HEK293 (cell line): ENCODE data around the gene SRSF5.

Source experiments
- CTCF ChIA-PET: fragments of 350-600 bp; formaldehyde crosslinking; extraction: SDS; loops from one replicate; lab custom pipeline; 2021; ENCODE audit warnings: antibody characterized with exemption; lab: Yijun Ruan, JAX
- POLR2A ChIA-PET: fragments of 300-600 bp; formaldehyde crosslinking; extraction: SDS; loops from one replicate; lab custom pipeline; 2020; ENCODE audit warnings: antibody characterized with exemption, inconsistent platforms; lab: Yijun Ruan, JAX
- H3K27ac ChIP-seq: fragments of 200-500 bp; sonication (Bioruptor generic); 2 replicates; pipeline ENCODE4 v1.5.1; 2014; ENCODE audit warnings: low read depth, low read length, control low read depth, inconsistent platforms; ENCODE audit errors: extremely low read depth
- H3K36me3 ChIP-seq, 2 experiments: fragments of 200-500 bp in 1 of 2; sonication (Bioruptor generic) in 1 of 2; 1 replicate in 1 of 2; 2 replicates in 1 of 2; pipeline ENCODE4 v1.5.1; 2014 to 2017; ENCODE audit warnings: inconsistent platforms in 2 of 2, low read length in 2 of 2; ENCODE audit not compliant: control insufficient read depth in 2 of 2, insufficient read depth in 1 of 2
- H3K4me1 ChIP-seq: fragments of 200-500 bp; sonication (Bioruptor generic); 2 replicates; pipeline ENCODE4 v1.5.1; 2014; ENCODE audit warnings: mild to moderate bottlenecking, low read length, inconsistent platforms; ENCODE audit not compliant: control insufficient read depth, insufficient read depth
- H3K4me3 ChIP-seq: 2 replicates; pipeline ENCODE4 v1.5.1; 2011; ENCODE audit warnings: low read depth, mild to moderate bottlenecking, control low read depth, low read length, moderate library complexity
- H3K9me3 ChIP-seq: fragments of 200-500 bp; sonication (Bioruptor generic); 2 replicates; pipeline ENCODE4 v1.5.1; 2014; ENCODE audit warnings: low read depth, low read length, inconsistent platforms; ENCODE audit not compliant: control insufficient read depth, insufficient read depth
- GLIS2 ChIP-seq: fragments of 450-650 bp; formaldehyde crosslinking; IDR thresholded peaks from 2 replicates; pipeline ENCODE4 v1.5.1; 2016; ENCODE audit warnings: missing biosample characterization, missing genetic modification characterization
- HOXD13 ChIP-seq: sonication (generic); formaldehyde crosslinking; IDR thresholded peaks from 2 replicates; pipeline ENCODE4 v1.8.0; 2022; ENCODE audit warnings: missing genetic modification reagents, borderline replicate concordance
- IKZF3 ChIP-seq: fragments of 450-650 bp; IDR thresholded peaks from 2 replicates; pipeline ENCODE4 v1.5.0; 2018; ENCODE audit warnings: missing biosample characterization, mild to moderate bottlenecking, missing genetic modification characterization, moderate library complexity
- KLF16 ChIP-seq: fragments of 450-650 bp; formaldehyde crosslinking; IDR thresholded peaks from 2 replicates; pipeline ENCODE4 v1.5.1; 2017; ENCODE audit warnings: missing biosample characterization, missing genetic modification characterization
- MZF1 ChIP-seq: fragments of 450-650 bp; formaldehyde crosslinking; IDR thresholded peaks from 2 replicates; pipeline ENCODE4 v1.5.1; 2017; ENCODE audit warnings: missing biosample characterization, missing genetic modification characterization, borderline replicate concordance
- SETDB1 ChIP-seq: IDR thresholded peaks from one replicate; pipeline ENCODE4 v1.6.1; 2017; ENCODE audit warnings: mild to moderate bottlenecking, low read length, moderate library complexity, mixed read lengths; ENCODE audit not compliant: insufficient read length
- SP3 ChIP-seq: fragments of 450-650 bp; formaldehyde crosslinking; IDR thresholded peaks from 2 replicates; pipeline ENCODE4 v1.5.1; 2016; ENCODE audit warnings: missing biosample characterization, missing genetic modification characterization
- ZEB2 ChIP-seq: fragments of 450-650 bp; formaldehyde crosslinking; IDR thresholded peaks from 2 replicates; pipeline ENCODE4 v1.5.1; 2016; ENCODE audit warnings: missing biosample characterization, missing genetic modification characterization
- ZFHX2 ChIP-seq: fragments of 450-650 bp; formaldehyde crosslinking; conservative IDR thresholded peaks from 2 replicates; pipeline ENCODE4 v1.5.1; 2016; ENCODE audit warnings: missing biosample characterization, missing genetic modification characterization
- ZFP41 ChIP-seq: fragments of 450-650 bp; formaldehyde crosslinking; IDR thresholded peaks from 2 replicates; pipeline ENCODE4 v1.5.1; 2016; ENCODE audit warnings: missing biosample characterization, missing genetic modification characterization, borderline replicate concordance
- ZFP69B ChIP-seq: fragments of 450-650 bp; formaldehyde crosslinking; IDR thresholded peaks from 2 replicates; pipeline ENCODE4 v1.5.1; 2016; ENCODE audit warnings: missing biosample characterization, missing genetic modification characterization
- ZNF138 ChIP-seq: fragments of 450-650 bp; formaldehyde crosslinking; IDR thresholded peaks from 2 replicates; pipeline ENCODE4 v1.5.1; 2016; ENCODE audit warnings: missing biosample characterization, missing genetic modification characterization, borderline replicate concordance
- ZNF155 ChIP-seq: fragments of 450-650 bp; formaldehyde crosslinking; IDR thresholded peaks from 2 replicates; pipeline ENCODE4 v1.5.1; 2016; ENCODE audit warnings: missing biosample characterization, missing genetic modification characterization
- ZNF169 ChIP-seq: fragments of 450-650 bp; formaldehyde crosslinking; IDR thresholded peaks from 2 replicates; pipeline ENCODE4 v1.5.1; 2016; ENCODE audit warnings: missing biosample characterization, missing genetic modification characterization
- ZNF292 ChIP-seq: fragments of 450-650 bp; formaldehyde crosslinking; IDR thresholded peaks from 2 replicates; pipeline ENCODE4 v1.5.1; 2016; ENCODE audit warnings: low read depth, missing biosample characterization, missing genetic modification characterization, borderline replicate concordance
- ZNF335 ChIP-seq: fragments of 450-650 bp; formaldehyde crosslinking; conservative IDR thresholded peaks from 2 replicates; pipeline ENCODE4 v1.5.1; 2016; ENCODE audit warnings: missing biosample characterization, missing genetic modification characterization
- ZNF404 ChIP-seq: fragments of 450-650 bp; formaldehyde crosslinking; IDR thresholded peaks from 2 replicates; pipeline ENCODE4 v1.5.1; 2017; ENCODE audit warnings: missing biosample characterization, missing genetic modification characterization
- ZNF585B ChIP-seq: fragments of 450-650 bp; formaldehyde crosslinking; IDR thresholded peaks from 2 replicates; pipeline ENCODE4 v1.5.1; 2016; ENCODE audit warnings: missing biosample characterization, missing genetic modification characterization
- ZNF610 ChIP-seq: fragments of 450-650 bp; formaldehyde crosslinking; IDR thresholded peaks from 2 replicates; pipeline ENCODE4 v1.5.1; 2016; ENCODE audit warnings: missing biosample characterization, missing genetic modification characterization, borderline replicate concordance
- ZNF654 ChIP-seq: fragments of 450-650 bp; formaldehyde crosslinking; IDR thresholded peaks from 2 replicates; pipeline ENCODE4 v1.5.1; 2016; ENCODE audit warnings: low read depth, missing biosample characterization, missing genetic modification characterization
- ZNF664 ChIP-seq: fragments of 450-650 bp; formaldehyde crosslinking; IDR thresholded peaks from 2 replicates; pipeline ENCODE4 v1.5.1; 2016; ENCODE audit warnings: missing biosample characterization, missing genetic modification characterization
- ZNF707 ChIP-seq: fragments of 450-650 bp; formaldehyde crosslinking; IDR thresholded peaks from 2 replicates; pipeline ENCODE4 v1.5.1; 2016; ENCODE audit warnings: missing biosample characterization, missing genetic modification characterization
- TF ChIP-seq, protein P1 (sequence below): fragments of 450-650 bp; formaldehyde crosslinking; IDR thresholded peaks from 2 replicates; pipeline ENCODE4 v1.5.1; 2016; ENCODE audit warnings: missing biosample characterization, missing genetic modification characterization, low read depth
- TF ChIP-seq, protein P2 (sequence below): fragments of 450-650 bp; formaldehyde crosslinking; IDR thresholded peaks from 2 replicates; pipeline ENCODE4 v1.5.1; 2016; ENCODE audit warnings: missing biosample characterization, missing genetic modification characterization
- TF ChIP-seq, protein P3 (sequence below): fragments of 450-650 bp; formaldehyde crosslinking; IDR thresholded peaks from 2 replicates; pipeline ENCODE4 v1.5.1; 2016; ENCODE audit warnings: missing biosample characterization, missing genetic modification characterization
- TF ChIP-seq, protein P4 (sequence below): fragments of 450-650 bp; formaldehyde crosslinking; IDR thresholded peaks from 2 replicates; pipeline ENCODE4 v1.5.0; 2017; ENCODE audit warnings: missing biosample characterization, missing genetic modification characterization, borderline replicate concordance

The SRSF5 gene

DNA sequence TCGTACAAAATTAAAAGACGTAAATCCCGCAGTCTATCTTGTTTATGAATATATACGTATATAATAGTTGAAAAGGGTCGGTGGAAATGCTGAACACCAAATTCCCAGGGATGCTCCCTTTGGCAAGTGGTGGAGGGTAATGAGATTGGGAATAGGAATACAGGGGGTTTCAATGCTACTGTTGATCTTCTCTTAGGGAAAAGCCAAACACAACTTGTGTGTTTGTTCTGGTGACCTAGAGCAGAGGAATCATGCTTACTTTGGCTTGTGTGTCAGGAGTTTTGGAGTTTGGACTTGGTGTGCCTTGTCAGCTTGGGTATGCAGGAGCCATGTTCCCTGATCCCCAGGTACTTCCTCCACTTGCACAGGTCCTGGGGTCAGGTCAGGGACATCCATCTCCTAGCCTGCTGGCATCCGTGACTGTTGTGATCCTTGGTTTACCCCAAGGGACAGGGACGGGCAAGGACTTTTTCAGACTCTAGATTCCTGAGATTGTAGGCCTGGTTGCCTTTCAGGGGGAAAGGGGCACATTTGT, 26.0 kb downstream of the SRSF5 start:
- ChIA-PET POLR2A (interaction anchor here (0.6 kb wide), 1 partner anchor 232 kb away, joined by 3 read pairs; no protein-coding TSS in a partner anchor), CTCF (no interaction called here)
- no peak for TF ChIP-seq ZEB2 (tag by site-specific recombination)
- no peak for TF ChIP-seq ZNF155 (tag by site-specific recombination)
- TF ChIP-seq, protein P1, sequence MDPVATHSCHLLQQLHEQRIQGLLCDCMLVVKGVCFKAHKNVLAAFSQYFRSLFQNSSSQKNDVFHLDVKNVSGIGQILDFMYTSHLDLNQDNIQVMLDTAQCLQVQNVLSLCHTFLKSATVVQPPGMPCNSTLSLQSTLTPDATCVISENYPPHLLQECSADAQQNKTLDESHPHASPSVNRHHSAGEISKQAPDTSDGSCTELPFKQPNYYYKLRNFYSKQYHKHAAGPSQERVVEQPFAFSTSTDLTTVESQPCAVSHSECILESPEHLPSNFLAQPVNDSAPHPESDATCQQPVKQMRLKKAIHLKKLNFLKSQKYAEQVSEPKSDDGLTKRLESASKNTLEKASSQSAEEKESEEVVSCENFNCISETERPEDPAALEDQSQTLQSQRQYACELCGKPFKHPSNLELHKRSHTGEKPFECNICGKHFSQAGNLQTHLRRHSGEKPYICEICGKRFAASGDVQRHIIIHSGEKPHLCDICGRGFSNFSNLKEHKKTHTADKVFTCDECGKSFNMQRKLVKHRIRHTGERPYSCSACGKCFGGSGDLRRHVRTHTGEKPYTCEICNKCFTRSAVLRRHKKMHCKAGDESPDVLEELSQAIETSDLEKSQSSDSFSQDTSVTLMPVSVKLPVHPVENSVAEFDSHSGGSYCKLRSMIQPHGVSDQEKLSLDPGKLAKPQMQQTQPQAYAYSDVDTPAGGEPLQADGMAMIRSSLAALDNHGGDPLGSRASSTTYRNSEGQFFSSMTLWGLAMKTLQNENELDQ (tag by site-specific recombination) = no peak
- no peak for TF ChIP-seq HOXD13 (CRISPR knock-in tag)
- no peak for TF ChIP-seq ZNF404
- no peak for TF ChIP-seq ZNF707 (tag by site-specific recombination)
- TF ChIP-seq, protein P2, sequence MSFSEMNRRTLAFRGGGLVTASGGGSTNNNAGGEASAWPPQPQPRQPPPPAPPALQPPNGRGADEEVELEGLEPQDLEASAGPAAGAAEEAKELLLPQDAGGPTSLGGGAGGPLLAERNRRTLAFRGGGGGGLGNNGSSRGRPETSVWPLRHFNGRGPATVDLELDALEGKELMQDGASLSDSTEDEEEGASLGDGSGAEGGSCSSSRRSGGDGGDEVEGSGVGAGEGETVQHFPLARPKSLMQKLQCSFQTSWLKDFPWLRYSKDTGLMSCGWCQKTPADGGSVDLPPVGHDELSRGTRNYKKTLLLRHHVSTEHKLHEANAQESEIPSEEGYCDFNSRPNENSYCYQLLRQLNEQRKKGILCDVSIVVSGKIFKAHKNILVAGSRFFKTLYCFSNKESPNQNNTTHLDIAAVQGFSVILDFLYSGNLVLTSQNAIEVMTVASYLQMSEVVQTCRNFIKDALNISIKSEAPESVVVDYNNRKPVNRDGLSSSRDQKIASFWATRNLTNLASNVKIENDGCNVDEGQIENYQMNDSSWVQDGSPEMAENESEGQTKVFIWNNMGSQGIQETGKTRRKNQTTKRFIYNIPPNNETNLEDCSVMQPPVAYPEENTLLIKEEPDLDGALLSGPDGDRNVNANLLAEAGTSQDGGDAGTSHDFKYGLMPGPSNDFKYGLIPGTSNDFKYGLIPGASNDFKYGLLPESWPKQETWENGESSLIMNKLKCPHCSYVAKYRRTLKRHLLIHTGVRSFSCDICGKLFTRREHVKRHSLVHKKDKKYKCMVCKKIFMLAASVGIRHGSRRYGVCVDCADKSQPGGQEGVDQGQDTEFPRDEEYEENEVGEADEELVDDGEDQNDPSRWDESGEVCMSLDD (tag by site-specific recombination) = no peak
- TF ChIP-seq ZFP69B (tag by site-specific recombination) = no peak
- no peak for TF ChIP-seq ZFP41 (tag by site-specific recombination)
- Histone ChIP-seq H3K4me3 (no peak overlapping the region), H3K9me3 (no peaks in the 10 kb centered on the region), H3K27ac (no peak overlapping the region), H3K36me3 (no peaks in the 10 kb centered on the region), H3K4me1 (no peaks in the 10 kb centered on the region)

DNA sequence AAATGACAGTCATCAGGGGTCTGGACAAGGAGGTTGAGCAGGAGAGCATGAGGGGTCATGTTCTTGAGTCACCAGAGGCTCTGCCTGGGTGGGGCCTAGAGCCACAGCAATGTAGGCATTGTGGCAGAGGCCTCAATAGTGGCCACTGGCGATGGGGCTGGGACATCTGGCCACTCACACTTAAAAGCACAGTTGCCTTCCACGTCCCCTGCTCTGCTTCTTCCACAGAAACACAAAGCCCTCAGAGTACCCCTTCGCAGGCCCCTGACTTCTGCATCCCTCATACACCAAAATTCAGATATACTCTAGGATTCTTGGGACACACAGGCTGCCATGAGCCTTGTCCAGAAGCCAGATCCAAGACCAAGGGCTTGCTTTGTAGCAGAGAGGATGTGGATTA, 27.8 kb downstream of the SRSF5 start:
- no peak overlapping the region for H3K27ac ChIP-seq
- POLR2A ChIA-PET = no interaction called here
- H3K4me1 ChIP-seq = no peaks in the 10 kb centered on the region
- no peaks in the 10 kb centered on the region for H3K36me3 ChIP-seq
- TF ChIP-seq SETDB1 (no peak), SP3 (tag by site-specific recombination) (no peak), ZNF169 (tag by site-specific recombination) (no peak), ZFHX2 (tag by site-specific recombination) (no peak), ZNF654 (tag by site-specific recombination) (no peak), ZNF610 (tag by site-specific recombination) (no peak), ZFP41 (tag by site-specific recombination) (no peak), ZNF138 (tag by site-specific recombination) (no peak)
- CTCF ChIA-PET = no interaction called here
- no peak overlapping the region for H3K4me3 ChIP-seq
- H3K9me3 ChIP-seq = no peaks in the 10 kb centered on the region

DNA sequence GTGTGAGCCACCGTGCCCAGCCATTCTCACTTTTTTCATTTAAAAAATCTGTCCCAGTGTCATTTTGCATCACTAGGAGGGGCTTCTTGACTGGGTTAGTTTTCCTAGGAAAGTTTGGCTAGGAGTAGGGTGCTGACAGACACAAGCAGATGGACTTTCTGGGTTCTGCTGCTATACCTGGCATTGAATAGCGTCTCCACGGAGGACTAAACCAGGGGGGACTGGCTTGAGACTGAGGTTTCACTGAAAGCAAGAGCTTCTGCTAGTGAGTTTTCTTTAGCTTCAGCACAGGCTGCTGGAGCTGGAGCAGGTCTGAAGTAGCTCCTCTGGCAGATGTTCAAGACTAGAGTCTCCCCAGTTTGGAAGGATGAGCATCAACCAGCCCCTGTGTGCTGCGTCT, 28.7 kb downstream of the SRSF5 start:
- POLR2A ChIA-PET = no interaction called here
- Histone ChIP-seq H3K4me1 (no peaks in the 10 kb centered on the region), H3K36me3 (no peaks in the 10 kb centered on the region), H3K27ac (no peak overlapping the region), H3K4me3 (no peak overlapping the region), H3K9me3 (no peaks in the 10 kb centered on the region)
- CTCF ChIA-PET = interaction anchor here (0.6 kb wide), 1 partner anchor 249 kb away, joined by 3 read pairs; no protein-coding TSS in a partner anchor
- TF ChIP-seq ZNF585B (no peak), IKZF3 (tag by site-specific recombination) (no peak), ZNF664 (tag by site-specific recombination) (no peak), GLIS2 (tag by site-specific recombination) (no peak), ZNF335 (tag by site-specific recombination) (no peak), KLF16 (no peak), MZF1 (tag by site-specific recombination) (no peak), ZNF292 (tag by site-specific recombination) (no peak)
- TF ChIP-seq, protein P3, sequence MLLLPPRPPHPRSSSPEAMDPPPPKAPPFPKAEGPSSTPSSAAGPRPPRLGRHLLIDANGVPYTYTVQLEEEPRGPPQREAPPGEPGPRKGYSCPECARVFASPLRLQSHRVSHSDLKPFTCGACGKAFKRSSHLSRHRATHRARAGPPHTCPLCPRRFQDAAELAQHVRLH (tag by site-specific recombination) = no peak
- TF ChIP-seq, protein P4, sequence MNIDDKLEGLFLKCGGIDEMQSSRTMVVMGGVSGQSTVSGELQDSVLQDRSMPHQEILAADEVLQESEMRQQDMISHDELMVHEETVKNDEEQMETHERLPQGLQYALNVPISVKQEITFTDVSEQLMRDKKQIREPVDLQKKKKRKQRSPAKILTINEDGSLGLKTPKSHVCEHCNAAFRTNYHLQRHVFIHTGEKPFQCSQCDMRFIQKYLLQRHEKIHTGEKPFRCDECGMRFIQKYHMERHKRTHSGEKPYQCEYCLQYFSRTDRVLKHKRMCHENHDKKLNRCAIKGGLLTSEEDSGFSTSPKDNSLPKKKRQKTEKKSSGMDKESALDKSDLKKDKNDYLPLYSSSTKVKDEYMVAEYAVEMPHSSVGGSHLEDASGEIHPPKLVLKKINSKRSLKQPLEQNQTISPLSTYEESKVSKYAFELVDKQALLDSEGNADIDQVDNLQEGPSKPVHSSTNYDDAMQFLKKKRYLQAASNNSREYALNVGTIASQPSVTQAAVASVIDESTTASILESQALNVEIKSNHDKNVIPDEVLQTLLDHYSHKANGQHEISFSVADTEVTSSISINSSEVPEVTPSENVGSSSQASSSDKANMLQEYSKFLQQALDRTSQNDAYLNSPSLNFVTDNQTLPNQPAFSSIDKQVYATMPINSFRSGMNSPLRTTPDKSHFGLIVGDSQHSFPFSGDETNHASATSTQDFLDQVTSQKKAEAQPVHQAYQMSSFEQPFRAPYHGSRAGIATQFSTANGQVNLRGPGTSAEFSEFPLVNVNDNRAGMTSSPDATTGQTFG = no peak
